NCI-H1436 treated with DMSO at 0.1 percent for 48 hours (cell line): ENCODE data around the gene PIH1D2.
"Not testable (repeated sequence)": the region's sequence is repeated elsewhere in the genome, so short reads cannot be mapped to it uniquely, and the experiment has no call there.

Experiments
- DNase-seq: peaks from one replicate; lab custom pipeline; 2025; lab: John Stamatoyannopoulos, UW

PIH1D2 gene, protein sequence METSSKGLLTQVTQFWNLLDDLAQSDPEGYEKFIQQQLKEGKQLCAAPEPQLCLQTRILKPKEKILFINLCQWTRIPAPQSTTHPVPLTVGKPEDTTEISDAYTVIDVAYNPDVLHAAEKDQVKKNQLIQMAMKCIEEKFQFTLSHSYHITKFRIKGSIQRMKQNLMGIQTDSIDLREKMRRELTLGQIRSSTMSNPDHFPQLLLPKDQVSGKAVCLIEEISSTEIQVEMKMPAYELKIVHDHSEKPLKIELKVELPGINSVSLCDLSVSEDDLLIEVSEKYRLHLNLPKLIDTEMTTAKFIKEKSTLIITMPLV

DNA sequence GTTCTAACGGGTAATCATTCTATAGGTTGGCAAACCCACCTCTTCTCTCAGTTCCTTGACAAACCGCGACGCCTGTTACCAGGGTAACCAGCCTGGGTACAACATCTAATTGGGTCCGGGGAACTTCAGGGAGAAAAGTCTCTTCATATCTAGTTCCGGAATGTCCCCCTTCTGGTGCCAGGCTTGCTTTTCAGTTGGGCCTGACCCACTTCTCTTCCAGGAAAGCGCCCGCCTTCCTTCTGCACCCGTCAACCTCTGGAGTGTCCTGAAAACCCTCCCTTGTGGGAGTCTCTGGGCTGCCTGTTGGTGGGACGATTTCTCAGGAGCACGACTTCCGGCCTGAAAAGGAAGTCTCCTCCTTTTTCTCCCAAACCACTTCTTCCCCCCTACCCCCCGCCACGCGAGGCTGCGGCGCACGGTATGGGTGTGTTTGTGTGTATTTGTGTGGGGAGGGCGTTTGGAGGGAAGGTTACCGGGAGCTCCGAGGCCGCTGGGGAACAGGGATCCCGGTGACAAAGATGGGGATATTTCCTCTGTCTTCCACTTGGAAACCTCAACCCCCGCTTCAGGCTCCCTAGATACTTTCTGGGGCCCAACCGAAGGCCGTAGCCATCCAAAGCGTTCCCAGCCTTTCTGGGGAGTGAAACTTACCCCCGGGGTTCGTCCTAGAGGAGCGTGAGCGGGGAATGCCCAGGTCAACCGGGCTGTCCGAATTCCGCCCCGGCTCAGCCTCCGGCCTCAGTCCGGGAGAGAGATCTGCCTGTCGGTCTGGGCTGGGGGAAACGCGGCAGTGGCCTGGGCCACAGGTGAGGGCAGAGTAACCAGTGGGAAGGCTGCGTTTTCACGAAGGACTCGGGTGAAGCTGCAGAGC, at the start of gene PIH1D2, which contains the start of gene NKAPD1:
PIH1D2 (minus strand) TSS at position 77 of the 871 bp plus-strand sequence. CDS start 843 bp downstream, outside the sequence.
NKAPD1 (plus strand) TSS at position 359 of the 871 bp plus-strand sequence. CDS start 1,276 bp downstream, outside the sequence.
- no peak for DNase-seq

DNA sequence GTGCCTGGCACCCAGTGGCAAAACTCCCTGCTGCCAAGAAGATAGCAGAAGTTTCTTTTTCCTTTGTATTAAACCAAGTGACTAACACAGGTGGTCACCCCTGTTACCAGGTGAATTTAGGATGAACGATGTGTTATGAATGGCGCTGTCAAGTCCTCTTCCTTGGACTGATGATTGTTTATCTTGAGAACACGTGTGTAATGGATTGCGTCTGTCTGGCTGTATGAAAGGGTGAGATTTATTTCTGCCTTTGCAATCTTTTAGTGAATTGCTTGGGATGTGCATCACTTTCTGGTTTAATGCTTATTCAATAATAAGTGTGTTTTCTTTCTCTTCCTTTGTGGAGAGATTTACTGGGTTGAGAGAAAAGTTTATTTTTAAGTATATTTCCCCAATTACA, 49.3 kb upstream of the PIH1D2 start:
- DNase-seq = no peak

DNA sequence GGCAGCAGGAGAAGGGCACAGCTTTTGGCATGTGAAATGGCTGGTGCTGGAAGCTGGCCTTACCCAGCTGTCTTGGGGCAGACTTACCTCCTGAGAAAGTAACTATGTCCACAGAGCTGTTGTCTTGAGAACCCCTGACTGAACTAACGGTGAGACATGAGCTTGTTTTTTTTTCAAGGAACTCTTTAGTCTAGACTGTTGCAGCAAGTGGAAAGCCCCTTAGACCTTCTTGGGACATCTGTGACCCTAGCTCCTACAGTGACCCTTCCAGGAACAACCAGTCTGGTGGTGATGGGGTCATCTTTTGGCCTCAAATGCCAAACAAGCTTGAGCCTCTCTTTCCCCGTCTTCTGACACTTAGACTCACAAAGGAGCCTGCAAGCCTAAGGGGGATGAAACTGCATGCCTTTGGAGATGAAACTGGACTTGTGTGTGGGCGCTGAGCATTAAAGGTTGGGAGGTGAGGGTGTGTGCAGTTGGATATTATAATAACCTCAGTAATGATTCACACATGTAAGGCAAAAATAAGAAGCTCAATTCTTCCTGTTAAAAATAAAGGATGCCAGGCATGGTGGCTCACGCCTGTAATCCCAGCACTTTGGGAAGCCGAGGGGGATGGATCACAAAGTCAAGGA, 48.3 kb upstream of the PIH1D2 start:
- no peak for DNase-seq

DNA sequence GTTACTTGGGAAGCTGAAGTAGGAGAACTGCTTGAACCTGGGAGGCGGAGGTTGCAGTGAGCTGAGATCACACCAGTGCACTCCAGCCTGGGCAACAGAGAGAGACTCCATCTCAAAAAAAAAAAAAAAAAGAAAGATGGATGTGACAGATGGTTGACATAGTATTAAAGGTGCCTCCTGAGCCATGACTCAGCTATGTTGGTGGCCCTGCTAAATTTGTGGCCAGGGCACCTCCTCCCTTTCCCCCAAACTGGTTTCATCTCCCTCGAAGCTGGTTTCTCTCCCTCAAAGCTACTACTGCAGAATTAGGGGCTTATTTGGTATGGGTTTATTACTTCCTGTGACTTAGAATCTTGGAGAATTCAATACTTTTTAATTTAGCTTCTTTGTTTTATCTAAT, 44.4 kb upstream of the PIH1D2 start:
- no peak for DNase-seq

DNA sequence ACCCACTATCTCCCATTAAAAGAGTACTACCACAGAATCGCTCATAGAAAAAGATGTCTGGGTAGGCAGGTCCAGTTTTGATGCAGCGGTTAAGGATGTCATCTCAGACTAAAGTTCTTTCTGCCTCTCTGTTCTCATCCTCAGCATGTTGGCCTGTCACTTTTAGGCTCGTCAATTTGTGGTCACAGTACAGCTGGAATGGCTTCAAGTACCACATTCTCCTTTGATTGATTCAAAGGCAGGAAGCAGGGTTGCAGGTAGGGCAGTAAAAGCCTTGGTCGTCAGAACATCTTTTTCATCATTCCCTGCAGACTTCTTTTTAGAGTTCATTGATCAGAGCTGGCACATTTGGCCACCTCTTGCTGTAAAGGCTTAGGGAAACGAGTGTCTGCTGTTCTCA, 41.6 kb upstream of the PIH1D2 start:
- no peak for DNase-seq

DNA sequence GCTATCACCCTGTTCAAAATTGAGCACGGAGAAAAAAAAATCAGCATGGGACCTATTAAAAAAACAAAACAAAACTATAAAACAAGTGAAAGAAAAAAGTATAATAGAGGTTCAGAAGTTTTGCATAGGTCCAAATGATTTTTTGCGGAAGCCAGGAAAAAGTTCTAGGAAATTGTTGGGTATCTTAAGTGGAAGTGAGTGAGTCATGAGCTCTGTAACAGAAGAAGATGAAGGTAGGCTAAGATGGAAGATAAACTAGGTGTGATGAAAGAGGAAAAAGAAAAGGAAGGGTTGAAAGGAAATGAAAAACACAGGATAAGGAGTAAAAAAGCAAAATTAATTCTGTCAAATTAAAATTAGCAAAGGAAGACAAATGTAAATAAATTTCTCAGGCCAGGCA, 40.6 kb upstream of the PIH1D2 start:
- no peak for DNase-seq

DNA sequence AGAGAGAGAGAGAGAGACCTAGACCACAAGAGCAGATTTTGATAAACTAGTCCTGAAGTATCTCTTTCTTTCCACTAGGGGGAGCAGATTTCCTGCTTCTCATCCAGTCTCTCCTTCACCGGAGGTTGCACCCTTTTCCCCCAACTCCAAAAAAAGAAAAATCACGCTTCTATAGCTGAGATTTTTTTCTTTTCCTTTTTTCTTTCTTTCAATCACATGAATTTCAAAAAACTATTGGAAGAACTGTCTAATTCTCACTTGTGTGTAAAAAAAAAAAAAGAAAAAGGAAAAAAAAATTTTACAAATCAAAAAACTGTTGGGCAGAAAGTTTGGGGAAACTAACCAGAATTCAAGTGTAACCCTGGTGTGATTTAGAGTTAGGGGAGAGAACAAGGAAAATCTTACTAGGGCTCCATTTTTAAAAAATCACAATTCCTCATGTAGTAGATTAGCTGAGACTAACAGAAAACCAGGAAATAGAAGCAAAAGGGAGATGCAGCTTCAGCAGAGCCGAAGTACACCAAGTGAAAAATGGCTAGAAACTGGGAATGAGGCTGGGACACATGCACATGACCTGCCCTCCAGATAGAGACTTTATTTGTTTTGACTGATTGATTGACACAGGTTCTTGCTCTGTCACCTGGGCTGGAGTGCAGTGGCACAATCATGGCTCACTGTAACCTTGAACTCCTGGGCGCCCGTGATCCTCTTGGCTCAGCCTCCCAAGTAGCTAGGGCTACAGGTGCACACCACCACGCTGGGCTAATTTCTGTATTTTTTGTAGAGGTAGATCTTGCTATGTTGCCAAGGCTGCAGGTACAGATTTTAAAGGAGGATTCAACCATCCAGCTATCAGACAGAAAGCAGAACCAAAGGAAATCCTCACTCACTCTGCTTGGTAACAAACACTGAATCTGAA, 40.0 kb upstream of the PIH1D2 start:
- no peak for DNase-seq

DNA sequence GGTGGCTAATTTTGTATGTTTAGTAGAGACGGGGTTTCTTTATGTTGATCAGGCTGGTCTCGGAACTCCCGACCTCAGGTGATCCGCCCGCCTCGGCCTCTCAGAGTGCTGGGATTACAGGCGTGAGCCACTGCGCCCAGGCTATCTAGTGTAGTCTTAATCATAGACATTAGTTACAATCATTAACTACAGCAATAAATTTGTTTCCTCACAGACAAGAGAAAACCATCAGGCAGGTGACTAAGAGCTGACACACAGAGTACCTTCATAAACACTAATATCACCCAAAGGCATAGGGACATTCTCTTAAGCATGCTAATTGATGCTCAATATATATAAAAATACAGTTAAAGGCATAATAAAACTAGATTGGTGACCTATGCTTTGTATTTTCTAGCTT, 32.3 kb upstream of the PIH1D2 start:
- DNase-seq = no peak

DNA sequence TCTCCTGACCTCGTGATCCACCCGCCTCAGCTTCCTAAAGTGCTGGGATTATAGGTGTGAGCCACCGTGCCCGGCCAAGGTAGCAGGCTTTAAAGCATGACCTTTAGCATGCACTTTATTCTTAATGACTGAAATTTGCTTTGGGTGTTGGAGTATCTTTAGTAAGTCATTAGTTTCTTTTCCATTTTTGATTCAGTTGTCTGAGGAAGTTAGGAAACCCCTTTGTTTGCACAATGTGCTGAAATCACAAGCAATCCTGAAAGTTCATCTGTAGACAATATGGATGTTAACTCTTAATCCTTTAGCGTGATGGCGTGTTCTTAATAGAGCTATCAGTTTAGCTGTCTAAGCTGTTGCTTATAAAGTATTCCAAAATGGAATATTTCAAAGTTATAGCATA, 29.6 kb upstream of the PIH1D2 start:
- no peak for DNase-seq

DNA sequence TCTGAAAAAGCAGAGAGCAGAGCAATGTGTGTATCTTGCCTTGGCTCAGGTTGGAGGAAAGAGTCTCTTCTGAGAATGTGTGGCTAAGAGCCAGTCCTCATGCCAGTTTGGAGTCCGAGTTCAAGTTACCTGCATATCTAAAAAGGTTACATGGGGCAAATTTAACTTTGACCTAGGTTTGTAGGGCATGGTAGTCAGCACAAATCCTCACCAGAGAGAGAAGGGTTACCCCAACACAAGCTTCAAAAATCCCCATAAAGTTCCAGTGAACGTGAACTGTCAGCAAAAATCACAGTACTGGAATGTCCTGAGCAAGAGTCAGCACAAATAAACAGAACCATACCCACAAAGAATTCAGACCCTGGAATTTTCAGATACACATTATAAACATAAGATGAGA, 26.6 kb upstream of the PIH1D2 start:
- DNase-seq = no peak

DNA sequence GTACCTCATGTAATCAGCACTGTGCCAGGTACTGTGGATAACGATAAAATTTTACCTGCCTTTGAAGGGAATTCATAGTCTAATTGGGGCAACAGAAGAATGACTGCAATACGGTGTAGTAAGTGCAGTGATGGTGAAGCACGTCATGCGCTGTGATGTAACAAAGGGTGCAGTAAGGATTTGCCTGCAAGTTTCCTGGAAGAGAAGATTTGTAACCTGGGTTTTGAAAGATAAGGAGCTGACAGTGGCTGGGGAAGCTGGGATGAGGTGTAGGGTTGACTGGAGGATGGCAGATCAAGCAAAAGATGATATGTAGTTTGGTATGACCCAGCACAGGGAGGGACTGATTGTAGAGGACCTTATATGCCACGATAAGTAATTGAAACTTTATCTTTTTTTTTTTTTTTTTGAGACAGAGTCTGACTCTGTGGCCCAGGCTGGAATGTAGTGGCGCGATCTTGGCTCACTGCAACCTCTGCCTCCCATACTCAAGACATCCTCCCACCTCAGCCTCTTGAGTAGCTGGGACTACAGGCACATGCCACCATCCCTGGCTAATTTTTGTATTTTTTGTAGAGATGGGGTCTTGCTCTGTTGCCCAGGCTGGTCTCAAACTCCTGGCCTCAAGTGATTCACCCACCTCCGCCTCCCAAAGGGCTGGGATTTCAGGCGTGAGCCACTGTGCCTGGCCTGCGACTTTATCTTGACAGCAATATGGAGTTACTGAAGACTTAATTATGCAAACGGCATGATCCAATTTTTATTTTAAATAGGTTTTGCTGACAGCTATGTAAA, 24.1 kb upstream of the PIH1D2 start:
- no peak for DNase-seq

DNA sequence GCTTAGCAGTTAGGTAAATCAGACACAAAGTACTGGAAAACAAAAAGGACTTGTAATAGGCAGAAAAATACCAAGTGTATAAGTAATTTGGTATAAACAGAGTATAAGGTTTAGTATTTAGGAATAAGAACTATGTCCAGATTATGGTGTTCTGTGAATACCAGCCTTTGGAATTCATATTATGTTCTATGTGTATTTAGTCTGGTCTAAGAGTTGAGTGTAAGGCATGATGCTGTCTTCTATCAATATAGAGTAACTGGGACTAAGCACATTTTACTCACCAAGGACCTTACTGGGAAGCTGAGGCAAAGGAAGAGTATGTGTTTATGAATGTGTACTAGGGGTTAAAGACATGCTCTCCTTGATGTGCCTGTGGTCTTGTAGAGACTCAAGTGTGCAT, 22.4 kb upstream of the PIH1D2 start:
- no peak for DNase-seq

DNA sequence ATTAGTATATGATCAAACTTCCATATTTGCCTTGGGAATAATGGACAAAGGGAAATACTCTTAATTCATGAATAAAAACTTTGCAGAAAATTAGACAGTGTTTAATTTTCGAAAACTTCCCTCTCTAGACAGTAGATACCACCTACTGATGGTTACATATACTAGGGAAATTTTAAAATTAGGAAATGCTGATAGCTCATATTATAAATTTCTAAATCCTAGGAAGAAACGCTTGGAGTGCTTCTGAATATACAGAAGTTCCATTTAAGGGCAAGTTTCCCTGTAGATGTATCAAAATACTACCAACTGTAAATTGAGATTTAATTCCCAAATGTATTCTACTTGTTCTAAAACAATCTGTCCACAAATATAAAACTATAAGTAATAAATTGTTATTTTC, 21.5 kb upstream of the PIH1D2 start:
- not testable (repeated sequence) for DNase-seq

DNA sequence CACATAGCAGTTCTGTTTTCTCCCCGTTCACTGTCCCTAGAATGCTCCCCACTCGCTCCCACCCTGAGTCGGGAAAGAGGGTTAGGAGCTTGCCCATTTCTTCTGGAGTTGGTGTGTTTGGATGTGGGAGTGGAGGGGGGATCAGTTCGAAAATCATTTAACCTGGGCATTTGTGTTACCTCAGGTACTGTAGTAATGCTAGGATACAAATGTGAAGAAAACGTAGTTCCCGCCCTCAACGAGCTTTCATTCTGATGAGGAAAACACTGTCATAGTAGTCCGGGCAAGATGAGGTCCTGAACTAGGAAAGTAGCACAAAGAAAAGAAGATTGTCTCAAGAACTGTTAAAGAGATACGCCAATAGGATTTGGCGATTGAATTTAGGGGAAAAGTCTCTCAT, 13.4 kb upstream of the PIH1D2 start:
- no peak for DNase-seq

DNA sequence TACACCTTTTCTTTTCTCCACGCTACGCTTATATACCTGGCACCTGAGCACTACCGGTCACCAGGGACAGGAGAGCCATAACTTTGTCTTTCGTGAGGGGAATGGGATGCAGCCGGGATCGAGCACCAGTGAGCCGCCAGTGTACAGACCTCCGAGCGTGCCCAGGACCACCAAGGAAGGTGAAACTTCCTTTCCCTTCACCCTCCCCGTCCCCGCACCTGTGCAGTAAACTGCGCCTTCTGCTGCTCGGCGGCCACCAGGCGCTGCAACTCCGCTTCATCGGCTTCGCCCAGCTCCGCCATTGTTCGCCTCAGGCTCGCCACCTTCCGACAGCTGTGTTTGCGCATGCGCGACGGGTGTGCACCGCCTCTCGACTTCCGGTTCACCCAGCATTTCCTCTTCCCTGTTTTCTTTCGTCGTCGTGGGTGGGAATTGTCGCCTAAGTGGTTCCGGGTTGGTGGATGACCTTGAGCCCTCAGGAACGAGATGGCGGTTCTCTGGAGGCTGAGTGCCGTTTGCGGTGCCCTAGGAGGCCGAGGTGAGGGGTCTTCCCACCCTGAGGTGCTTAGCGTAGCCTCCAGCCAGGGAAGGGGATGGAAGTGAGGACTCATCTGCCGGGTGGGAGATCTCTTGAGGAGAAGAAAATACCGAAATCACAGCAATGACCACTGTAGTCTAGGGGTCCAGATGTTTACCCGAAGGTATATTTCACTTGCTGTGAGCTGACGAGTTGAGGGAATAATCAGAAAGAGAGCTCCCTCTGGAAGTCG, 12.8 kb upstream of the PIH1D2 start, which contains the start of the genes SDHD and TIMM8B:
SDHD (plus strand) TSS at position 452 of the 770 bp plus-strand sequence; CDS start at position 487, 35 bp downstream.
TIMM8B (minus strand) TSS at position 335 of the 770 bp plus-strand sequence; CDS start at position 302, 33 bp downstream.
- peak; percentile 79 for DNase-seq

DNA sequence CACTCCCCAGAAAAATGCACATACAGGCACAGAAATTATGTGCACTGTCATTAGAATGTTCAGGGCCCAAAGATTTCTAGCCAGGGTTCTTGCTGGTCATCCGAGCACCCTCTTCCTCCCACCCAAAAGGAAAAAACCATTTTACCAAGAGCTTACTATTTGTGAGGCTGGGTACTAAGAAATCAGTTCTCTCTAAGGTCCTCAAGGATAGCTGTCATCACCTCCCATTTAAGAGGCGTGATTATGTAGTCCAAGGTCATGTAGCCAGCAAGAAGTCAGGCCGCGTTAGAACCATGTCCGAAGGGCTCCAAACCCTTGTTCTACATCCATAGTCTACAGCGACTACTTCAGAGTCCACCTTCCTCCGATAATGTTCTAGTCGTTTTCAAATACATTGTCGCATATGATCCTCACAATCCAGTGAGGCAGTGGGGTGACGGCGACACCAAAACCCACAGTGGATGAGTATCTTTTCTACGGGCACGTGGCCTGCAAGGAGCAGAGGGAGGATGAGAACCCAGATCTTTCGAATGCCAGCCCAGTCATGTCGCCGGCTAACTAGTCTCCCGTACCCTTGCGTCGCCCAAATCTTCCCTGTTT, 12.1 kb upstream of the PIH1D2 start:
- DNase-seq = no peak

DNA sequence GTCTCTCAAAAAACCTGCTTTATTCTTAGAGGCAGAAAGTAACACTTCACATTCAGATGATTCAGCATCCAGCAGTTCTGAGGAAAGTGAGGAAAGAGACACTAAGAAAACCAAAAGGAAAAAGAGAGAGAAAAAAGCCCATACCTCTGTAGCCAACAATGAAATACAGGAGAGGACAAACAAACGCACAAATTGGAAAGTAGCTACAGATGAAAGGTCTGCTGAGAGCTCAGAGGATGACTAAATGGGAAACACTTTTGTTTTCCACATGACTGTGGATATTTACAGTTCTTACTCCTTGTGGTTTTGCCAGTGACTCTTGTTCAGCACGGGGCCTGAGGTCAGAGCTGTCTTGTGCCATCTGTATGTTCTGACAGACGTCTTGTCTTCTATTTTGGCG, 8.9 kb upstream of the PIH1D2 start:
- DNase-seq = no peak

DNA sequence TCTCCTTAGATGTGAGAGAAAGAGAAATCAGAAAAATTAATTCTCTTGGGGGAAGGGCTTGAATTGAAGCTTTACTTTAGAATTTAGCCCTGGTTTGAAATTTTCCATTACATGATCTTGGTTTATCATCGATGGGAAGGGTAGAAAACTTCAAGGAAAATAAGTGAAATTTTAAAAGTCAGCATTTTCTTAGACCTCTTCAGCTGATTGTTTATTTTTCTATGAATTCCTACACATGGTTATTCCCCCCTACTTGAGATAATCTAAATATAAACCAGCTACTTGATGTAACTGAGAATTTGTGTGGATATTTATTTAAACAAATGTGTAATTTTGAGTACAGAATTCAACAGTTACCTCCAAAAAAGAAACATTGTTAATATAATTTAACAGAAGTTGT, 10.9 kb downstream of the PIH1D2 start:
- no peak for DNase-seq

DNA sequence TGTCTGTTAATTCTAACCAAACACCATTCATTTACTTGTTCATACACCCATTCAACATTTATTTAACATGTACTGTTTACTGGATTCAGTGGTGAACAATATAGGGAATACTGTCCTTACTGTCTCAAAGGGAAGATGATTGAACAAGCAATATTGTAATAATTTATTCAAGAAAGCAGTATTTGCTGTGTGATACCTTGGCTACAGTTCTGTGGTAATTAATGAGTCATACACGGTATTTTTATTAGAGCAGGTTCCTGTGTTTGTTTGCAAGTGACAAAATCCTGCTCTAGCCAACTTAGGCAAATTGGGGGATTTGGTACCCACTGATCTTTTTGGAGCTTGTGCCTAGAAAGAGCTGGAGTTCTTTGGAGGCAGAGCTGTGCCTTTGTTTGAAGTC, 15.7 kb downstream of the PIH1D2 start:
- DNase-seq = no peak
